ENCODE measurements around the gene WNT5A.
A peak's percentile ranks its signal among the peaks of the same experiment; 100 is the strongest.

Gene WNT5A

GRCh38 chr3:55442861-55443260 lies 44.2 kb downstream of the WNT5A start:
- no peak for DNase-seq

- no peak for DNase-seq
Measured at GRCh38 chr3:55441499-55441898, 45.6 kb downstream of the WNT5A start.

- no peak for DNase-seq
Measured at GRCh38 chr3:55440104-55440708, 46.9 kb downstream of the WNT5A start.

- no peak for DNase-seq
Measured at GRCh38 chr3:55439657-55440056, 47.4 kb downstream of the WNT5A start.

GRCh38 chr3:55436644-55437043 lies 50.5 kb downstream of the WNT5A start:
- no peak for DNase-seq

GRCh38 chr3:55435491-55435890 lies 51.6 kb downstream of the WNT5A start:
- no peak for DNase-seq

GRCh38 chr3:55434789-55435188 lies 52.3 kb downstream of the WNT5A start:
- DNase-seq = no peak

DNA sequence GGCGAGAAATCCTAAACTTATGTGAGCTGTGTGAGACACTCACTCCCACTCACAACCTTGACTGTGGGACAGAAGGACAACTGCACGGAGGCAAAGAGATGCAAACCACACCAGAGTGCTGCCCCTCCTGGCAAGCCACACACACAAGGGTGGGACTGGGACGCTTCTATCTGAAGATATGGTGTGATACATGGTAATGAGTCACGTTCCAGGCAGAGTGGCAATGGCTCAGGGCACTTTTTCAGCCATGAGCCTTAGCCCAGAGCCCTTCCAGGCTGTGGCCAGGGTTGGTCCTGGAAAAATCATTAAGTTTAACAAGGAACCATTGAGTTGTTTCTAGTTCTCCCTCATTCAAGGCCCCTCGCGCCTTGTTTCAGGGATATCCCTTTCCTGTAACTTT lies 56.1 kb downstream of the WNT5A start:
- no peak for DNase-seq

GRCh38 chr3:55427739-55428138 lies 59.4 kb downstream of the WNT5A start:
- DNase-seq = no peak

GRCh38 chr3:55426486-55426885 lies 60.6 kb downstream of the WNT5A start:
- DNase-seq = no peak

- no peak for DNase-seq
Measured at GRCh38 chr3:55423782-55424181, 63.3 kb downstream of the WNT5A start.

- DNase-seq = no peak
Measured at GRCh38 chr3:55417211-55417610, 69.9 kb downstream of the WNT5A start.

DNA sequence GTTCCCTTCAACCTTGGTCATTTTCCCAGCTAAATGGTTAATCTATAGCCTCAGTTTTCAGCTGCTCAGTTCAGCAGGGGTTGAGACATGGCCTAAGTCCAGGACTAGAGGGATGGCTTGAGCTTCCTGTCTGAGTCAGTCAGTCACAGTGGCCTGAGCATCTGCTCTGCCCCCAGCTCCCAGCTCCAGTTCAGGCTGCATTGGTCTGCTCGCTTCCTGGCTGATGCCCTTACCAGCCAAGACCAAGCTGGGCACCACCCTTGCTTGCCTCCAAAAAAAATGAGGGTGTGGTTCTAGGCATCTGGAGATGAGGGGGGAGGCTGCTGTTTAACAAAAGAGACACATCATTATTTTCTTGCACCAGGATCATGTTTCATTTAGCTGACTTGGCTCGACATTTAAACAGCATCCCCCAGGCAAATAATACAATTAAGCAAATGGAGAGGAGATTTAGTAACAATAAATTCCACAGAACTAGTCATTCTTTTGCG lies 70.7 kb downstream of the WNT5A start:
- DNase-seq = peak; percentile 71
